ENCODE data around the gene NELFE. TPM values are rescaled to one million over a fixed set of nuclear protein-coding genes. Genes with fewer than 3 reads are reported as not detected.
"Not testable (repeated sequence)": the region's sequence is repeated elsewhere in the genome, so short reads cannot be mapped to it uniquely, and the experiment has no call there.

NELFE gene
- total RNA-seq, 1 experiment from 2014 or later: 134 TPM

GRCh38 chr6:31932137-31932536, 26.6 kb downstream of the NELFE start:
- H3K4me3 ChIP-seq; DNase-seq (ENCODE audit: low read depth in 1 of 2, low spot score in 2 of 2); H3K36me3 ChIP-seq; H3K27me3 ChIP-seq (replicated peaks); H3K4me1 ChIP-seq (replicated peaks); H3K27ac ChIP-seq; H3K9me3 ChIP-seq (replicated peaks): not testable (repeated sequence)

DNA sequence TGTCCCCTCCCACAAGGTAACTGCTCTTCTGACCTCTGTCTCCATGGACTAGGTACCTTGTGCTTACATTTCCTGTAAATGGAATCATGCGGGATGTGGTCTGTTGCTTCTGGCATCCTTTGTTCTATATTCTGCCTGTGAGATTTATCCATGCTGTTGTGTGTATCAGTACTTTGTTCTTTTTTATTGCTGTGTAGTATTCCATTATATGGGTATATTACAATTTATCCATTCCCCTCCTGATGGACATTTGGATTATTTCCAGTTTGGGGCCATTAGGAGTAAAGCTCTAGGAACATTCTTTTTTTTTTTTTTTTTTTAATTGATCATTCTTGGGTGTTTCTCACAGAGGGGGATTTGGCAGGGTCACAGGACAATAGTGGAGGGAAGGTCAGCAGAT, 27.8 kb downstream of the NELFE start:
- Histone ChIP-seq H3K9me3 (replicated peaks) (no peaks in the 10 kb centered on the region), H3K36me3 (no peaks in the 10 kb centered on the region), H3K4me3 (no peak overlapping the region), H3K4me1 (replicated peaks) (no peaks in the 10 kb centered on the region), H3K27me3 (replicated peaks) (no peaks in the 10 kb centered on the region), H3K27ac (no peak overlapping the region)
- no peak for DNase-seq (ENCODE audit: low read depth in 1 of 2, low spot score in 2 of 2)

GRCh38 chr6:31928672-31928939, 30.2 kb downstream of the NELFE start:
- H3K36me3 ChIP-seq: no peaks in the 10 kb centered on the region
- H3K4me1 ChIP-seq (replicated peaks): no peaks in the 10 kb centered on the region
- no peaks in the 10 kb centered on the region for H3K9me3 ChIP-seq (replicated peaks)
- H3K27me3 ChIP-seq (replicated peaks): no peaks in the 10 kb centered on the region
- no peak for DNase-seq (ENCODE audit: low read depth in 1 of 2, low spot score in 2 of 2)
- no peak overlapping the region for H3K27ac ChIP-seq
- no peak overlapping the region for H3K4me3 ChIP-seq

DNA sequence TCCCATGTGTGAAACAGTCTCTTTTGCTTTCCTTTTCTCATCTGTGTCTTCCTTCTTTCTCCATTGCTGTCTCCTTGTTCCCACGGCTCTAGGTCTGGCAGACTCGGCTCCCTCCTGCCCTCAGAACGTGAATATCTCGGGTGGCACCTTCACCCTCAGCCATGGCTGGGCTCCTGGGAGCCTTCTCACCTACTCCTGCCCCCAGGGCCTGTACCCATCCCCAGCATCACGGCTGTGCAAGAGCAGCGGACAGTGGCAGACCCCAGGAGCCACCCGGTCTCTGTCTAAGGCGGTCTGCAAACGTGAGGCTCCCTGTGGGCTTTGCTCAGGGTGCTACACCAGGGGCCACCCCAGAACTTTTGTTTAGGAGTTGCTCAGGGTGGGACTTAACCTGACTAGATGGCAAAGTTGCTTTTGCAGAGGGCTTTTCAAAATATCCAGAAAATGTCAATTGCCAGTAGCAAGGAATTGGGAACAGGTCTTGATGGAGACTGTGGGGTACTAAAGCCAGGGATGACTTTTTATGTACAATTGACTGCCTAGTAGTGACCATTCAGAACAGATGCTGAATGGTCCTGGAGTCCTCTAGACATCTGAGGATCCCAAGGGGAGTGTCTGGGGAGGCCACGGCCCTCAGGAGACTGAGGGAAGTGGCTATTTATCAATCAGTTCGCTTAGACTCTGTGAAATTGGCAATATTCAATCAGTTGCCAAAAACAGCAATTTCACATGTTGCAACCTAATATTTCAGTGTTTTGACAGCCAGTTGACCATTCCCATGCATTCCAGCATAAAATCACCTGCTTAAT, 30.7 kb downstream of the NELFE start:
- H3K4me1 ChIP-seq (replicated peaks): no peaks in the 10 kb centered on the region
- H3K4me3 ChIP-seq: no peak overlapping the region
- no peaks in the 10 kb centered on the region for H3K27me3 ChIP-seq (replicated peaks)
- H3K36me3 ChIP-seq: no peaks in the 10 kb centered on the region
- DNase-seq (ENCODE audit: low read depth in 1 of 2, low spot score in 2 of 2): no peak
- no peak overlapping the region for H3K27ac ChIP-seq
- no peaks in the 10 kb centered on the region for H3K9me3 ChIP-seq (replicated peaks)

GRCh38 chr6:31927242-31927862, 31.4 kb downstream of the NELFE start, which contains the start of gene C2:
Gene C2, plus strand, starts transcription at chr6:31927717. Its CDS starts 36 bp downstream, at chr6:31927753.
- no peak within 1 kb of the TSS for H3K4me3 ChIP-seq
- no peak within 1 kb of the TSS for H3K27ac ChIP-seq
- H3K27me3 ChIP-seq (replicated peaks): no peaks in the 10 kb centered on the region
- H3K9me3 ChIP-seq (replicated peaks): no peaks in the 10 kb centered on the region
- no peaks in the 10 kb centered on the region for H3K4me1 ChIP-seq (replicated peaks)
- DNase-seq (ENCODE audit: low read depth in 1 of 2, low spot score in 2 of 2): no peak
- no peaks in the 10 kb centered on the region for H3K36me3 ChIP-seq

DNA sequence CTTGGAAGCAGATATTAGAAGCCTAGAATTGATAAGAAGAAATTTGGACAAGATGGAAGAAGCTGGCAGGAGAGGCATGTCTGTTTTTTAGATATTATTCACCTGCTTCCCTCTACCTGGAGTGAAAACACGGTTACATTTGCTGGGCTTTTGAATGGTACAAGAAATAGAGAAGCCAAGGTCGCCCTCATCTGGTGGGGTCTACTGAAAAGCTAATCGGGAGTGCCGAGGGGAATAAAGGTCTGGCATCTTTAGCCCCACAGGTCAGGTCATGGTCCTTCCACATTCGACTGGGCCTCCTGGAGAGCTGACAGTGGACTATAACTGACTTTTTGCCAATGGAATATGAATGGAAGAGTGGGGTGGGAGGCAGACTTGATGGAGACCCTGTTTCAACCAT, 35.8 kb downstream of the NELFE start:
- DNase-seq (ENCODE audit: low read depth in 1 of 2, low spot score in 2 of 2): no peak
- Histone ChIP-seq H3K36me3 (no peaks in the 10 kb centered on the region), H3K27ac (no peak overlapping the region), H3K4me3 (no peak overlapping the region), H3K27me3 (replicated peaks) (no peaks in the 10 kb centered on the region), H3K4me1 (replicated peaks) (peaks cover 6% of the 10 kb centered on the region), H3K9me3 (replicated peaks) (no peaks in the 10 kb centered on the region)

- H3K36me3 ChIP-seq: no peaks in the 10 kb centered on the region
- H3K27ac ChIP-seq: no peak overlapping the region
- H3K9me3 ChIP-seq (replicated peaks): no peaks in the 10 kb centered on the region
- no peaks in the 10 kb centered on the region for H3K27me3 ChIP-seq (replicated peaks)
- peaks cover 6% of the 10 kb centered on the region for H3K4me1 ChIP-seq (replicated peaks)
- H3K4me3 ChIP-seq: no peak overlapping the region
- no peak for DNase-seq (ENCODE audit: low read depth in 1 of 2, low spot score in 2 of 2)
Observed at GRCh38 chr6:31920811-31921210, 38.0 kb downstream of the NELFE start.

DNA sequence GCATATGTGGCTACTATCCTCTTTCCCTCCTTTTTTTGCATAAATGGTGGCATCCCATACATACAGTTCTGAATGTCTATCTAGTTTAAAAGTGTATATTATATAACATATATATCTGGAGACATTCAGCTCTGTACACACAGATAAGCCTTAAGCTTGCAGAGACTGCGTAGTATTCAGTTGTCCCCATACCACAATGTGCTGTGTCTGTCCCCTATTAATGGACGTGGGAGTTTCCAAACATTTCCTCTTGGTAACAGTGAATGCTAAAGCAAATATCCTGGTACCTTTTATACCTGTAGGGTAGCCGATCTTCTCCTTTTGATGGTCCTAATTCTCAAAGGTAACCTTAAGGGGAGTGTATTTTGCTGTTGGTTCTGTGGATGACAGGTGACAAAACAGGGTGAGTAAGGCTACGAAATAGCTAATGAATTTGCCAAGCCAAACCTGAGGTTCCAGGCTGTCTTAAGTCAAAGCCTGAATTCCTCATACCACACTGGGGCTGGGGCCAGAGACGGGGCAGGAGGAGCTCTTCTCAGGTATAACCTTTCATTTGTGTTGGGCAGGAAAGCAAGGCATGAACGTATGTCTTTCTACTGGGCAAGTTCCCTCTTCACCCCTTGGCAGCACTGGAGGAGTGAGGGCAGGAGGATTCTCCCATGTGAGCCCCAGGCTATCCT, 39.0 kb downstream of the NELFE start:
- no peaks in the 10 kb centered on the region for H3K27me3 ChIP-seq (replicated peaks)
- no peaks in the 10 kb centered on the region for H3K36me3 ChIP-seq
- peaks cover 6% of the 10 kb centered on the region for H3K4me1 ChIP-seq (replicated peaks)
- DNase-seq (ENCODE audit: low read depth in 1 of 2, low spot score in 2 of 2): no peak
- H3K4me3 ChIP-seq: no peak overlapping the region
- no peak overlapping the region for H3K27ac ChIP-seq
- H3K9me3 ChIP-seq (replicated peaks): no peaks in the 10 kb centered on the region

GRCh38 chr6:31918069-31918720, 40.6 kb downstream of the NELFE start:
- DNase-seq (ENCODE audit: low read depth in 1 of 2, low spot score in 2 of 2): no peak
- Histone ChIP-seq H3K27ac (no peak overlapping the region), H3K36me3 (no peaks in the 10 kb centered on the region), H3K4me1 (replicated peaks) (peaks cover 6% of the 10 kb centered on the region), H3K9me3 (replicated peaks) (no peaks in the 10 kb centered on the region), H3K4me3 (no peak overlapping the region), H3K27me3 (replicated peaks) (no peaks in the 10 kb centered on the region)

DNA sequence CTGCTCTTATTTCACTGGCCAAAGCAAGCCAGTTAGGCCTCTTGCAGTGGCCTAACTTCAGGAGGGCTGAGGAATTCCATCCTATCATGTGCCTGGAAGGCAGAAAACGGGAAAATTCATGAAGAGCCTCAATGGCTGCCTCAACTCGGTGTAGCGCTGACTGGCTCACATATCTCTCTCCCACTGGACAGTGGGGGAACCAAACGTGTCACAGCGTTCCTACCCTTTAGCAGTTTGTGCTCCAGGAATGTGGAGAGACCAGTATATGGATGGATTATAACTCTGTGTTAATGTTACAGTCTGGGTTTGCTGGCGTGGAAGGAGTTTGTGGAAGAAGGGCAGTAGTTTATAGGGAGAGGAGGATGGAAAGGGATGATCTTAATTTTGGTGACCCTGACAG, 43.0 kb downstream of the NELFE start:
- Histone ChIP-seq H3K27ac (no peak overlapping the region), H3K27me3 (replicated peaks) (no peaks in the 10 kb centered on the region), H3K36me3 (no peaks in the 10 kb centered on the region), H3K4me1 (replicated peaks) (peaks cover 19% of the 10 kb centered on the region), H3K4me3 (no peak overlapping the region), H3K9me3 (replicated peaks) (no peaks in the 10 kb centered on the region)
- DNase-seq (ENCODE audit: low read depth in 1 of 2, low spot score in 2 of 2): no peak

- no peaks in the 10 kb centered on the region for H3K36me3 ChIP-seq
- no peaks in the 10 kb centered on the region for H3K27me3 ChIP-seq (replicated peaks)
- no peak overlapping the region for H3K27ac ChIP-seq
- H3K9me3 ChIP-seq (replicated peaks): no peaks in the 10 kb centered on the region; the same call in 1 of the 2 replicates
- H3K4me3 ChIP-seq: no peak overlapping the region
- H3K4me1 ChIP-seq (replicated peaks): peaks cover 19% of the 10 kb centered on the region
- no peak for DNase-seq (ENCODE audit: low read depth in 1 of 2, low spot score in 2 of 2)
Observed at GRCh38 chr6:31915351-31915750, 43.4 kb downstream of the NELFE start.

DNA sequence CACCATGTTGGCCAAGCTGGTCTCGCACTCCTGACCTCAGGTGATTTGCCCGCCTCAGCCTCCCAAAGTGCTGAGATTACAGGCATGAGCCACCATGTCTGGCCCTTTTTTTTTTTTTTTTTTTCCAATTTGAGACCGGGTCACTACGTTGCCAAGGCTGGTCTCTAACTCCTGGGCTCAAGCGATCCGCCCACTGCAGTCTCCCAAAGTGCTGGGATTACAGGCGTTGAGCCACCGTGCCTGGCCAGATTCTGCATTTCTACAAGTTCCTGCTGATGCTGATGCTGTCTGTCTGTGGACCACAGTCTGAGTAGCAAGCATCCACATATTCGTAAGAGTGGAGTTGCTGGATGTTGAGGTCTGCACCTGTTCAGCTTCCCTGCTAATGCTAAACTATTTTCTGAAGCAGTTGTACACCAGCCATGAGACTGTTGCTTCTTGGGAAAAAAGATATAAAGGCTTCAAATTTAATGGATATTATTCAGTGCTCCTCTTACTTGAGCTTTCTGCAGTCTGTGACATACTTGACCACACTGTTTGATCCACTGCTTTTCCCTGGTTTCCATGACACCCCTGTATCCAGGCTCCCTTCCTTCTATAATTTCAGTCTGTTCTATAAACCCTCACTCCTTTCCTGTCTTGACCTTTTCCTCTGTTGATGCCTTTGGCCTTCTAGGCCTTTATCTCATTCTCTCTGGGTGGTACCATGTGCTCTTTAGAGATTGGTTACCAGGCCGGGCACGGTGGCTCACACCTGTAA, 46.8 kb downstream of the NELFE start:
- peaks cover 43% of the 10 kb centered on the region for H3K4me1 ChIP-seq (replicated peaks)
- H3K36me3 ChIP-seq: no peaks in the 10 kb centered on the region
- no peak for DNase-seq (ENCODE audit: low read depth in 1 of 2, low spot score in 2 of 2)
- no peak overlapping the region for H3K4me3 ChIP-seq
- peak overlapping the region; percentile 98 for H3K27ac ChIP-seq
- H3K9me3 ChIP-seq (replicated peaks): no peaks in the 10 kb centered on the region; the same call in 1 of the 2 replicates
- no peaks in the 10 kb centered on the region for H3K27me3 ChIP-seq (replicated peaks)

DNA sequence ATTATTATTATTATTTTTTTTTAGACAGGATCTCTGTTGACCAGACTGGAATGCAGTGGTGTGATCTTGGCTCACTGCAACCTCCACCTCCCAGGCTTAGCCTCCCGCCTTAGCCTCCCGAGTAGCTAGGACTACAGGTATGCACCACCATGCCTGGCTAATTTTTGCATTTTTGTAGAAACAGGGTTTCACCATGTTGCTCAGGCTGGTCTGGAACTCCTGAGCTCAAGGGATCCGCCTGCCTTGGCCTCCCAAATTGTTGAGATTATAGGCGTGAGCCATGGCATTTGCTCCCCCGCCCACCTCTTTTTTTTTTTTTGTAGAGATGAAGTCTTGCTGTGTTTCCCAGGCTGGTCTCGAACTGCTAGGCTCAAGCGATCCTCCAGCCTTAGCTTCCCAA, 49.5 kb downstream of the NELFE start:
- H3K4me3 ChIP-seq; DNase-seq (ENCODE audit: low read depth in 1 of 2, low spot score in 2 of 2); H3K27me3 ChIP-seq (replicated peaks); H3K9me3 ChIP-seq (replicated peaks); H3K36me3 ChIP-seq: not testable (repeated sequence)
- Histone ChIP-seq H3K27ac (peak overlapping the region; percentile 98), H3K4me1 (replicated peaks) (peaks cover 43% of the 10 kb centered on the region)

Data from SJSA1 (cell line).